Esophagus squamous epithelium (tissue), 4 donors: ENCODE data around the gene SPATA17.

Source experiments
- CTCF ChIP-seq, 6 experiments: fragments of 450-650 bp in 4 of 6; fragments of 200-600 bp in 2 of 6; sonication (generic) in 2 of 6; IDR thresholded peaks; one replicate each; pipeline ENCODE4 v1.5.1; 2016 to 2019; ENCODE audit warnings: antibody characterized with exemption in 6 of 6, mild to moderate bottlenecking in 4 of 6, moderate library complexity in 4 of 6
- POLR2A ChIP-seq, 4 donors: fragments of 450-650 bp; IDR thresholded peaks; one replicate each; pipeline ENCODE4 v1.6.1; 2017; ENCODE audit warnings: antibody characterized with exemption in 4 of 4, mild to moderate bottlenecking in 4 of 4, moderate library complexity in 3 of 4

- TF ChIP-seq CTCF (IDR thresholded peaks at IDR 0.05): no peak
- no peak for TF ChIP-seq POLR2A (IDR thresholded peaks at IDR 0.05)
Measured at GRCh38 chr1:217770918-217771317, 139.8 kb downstream of the SPATA17 start.
